HepG2 (cell line): Measurements from ENCODE around the gene PTCH1. TPM values are rescaled to one million over a fixed set of nuclear protein-coding genes. Genes with fewer than 3 reads are reported as not detected.

Experiments used
- ATAC-seq: fragments of 200-7000 bp; cut with Tn5 transposase; 3 replicates; pipeline ENCODE4 v1.9.1; 2020; ENCODE audit warnings: mild to moderate bottlenecking, moderate library complexity
- BruUV-seq: library from RNA; stranded (reverse); fragments of 400-500 nt; replicated peaks from 2 replicates; lab custom pipeline; 2021; lab: Mats Ljungman, UMichigan
- CTCF ChIA-PET: fragments of 300-600 bp; formaldehyde crosslinking; extraction: SDS; loops from one replicate; lab custom pipeline; 2021; ENCODE audit warnings: low total read pairs, inconsistent platforms, low intra/inter-chr PET ratio; lab: Yijun Ruan, JAX
- POLR2A ChIA-PET: fragments of 350-600 bp; sonication (Branson Sonifier 250); formaldehyde crosslinking; loops from one replicate; lab custom pipeline; 2020; ENCODE audit warnings: antibody characterized with exemption, inconsistent platforms; lab: Yijun Ruan, JAX
- DNase-seq: peaks from one replicate; pipeline ENCODE4 v3.0.0-alpha.2; 2015; ENCODE audit warnings: low spot score
- FAIRE-seq: peaks from 3 replicates; lab custom pipeline; 2011; peaks lifted over from hg19 to GRCh38; lab: Jason Lieb, UNC
- H2AFZ ChIP-seq: one replicate; pipeline ENCODE4 v1.6.1; 2011; ENCODE audit warnings: low read length, inconsistent platforms
- H3K27ac ChIP-seq: fragments of 300-600 bp; 3 replicates; pipeline ENCODE4 v1.8.0; 2011; ENCODE audit warnings: mixed run types, mild to moderate bottlenecking, mixed read lengths, low read length, inconsistent platforms; ENCODE audit not compliant: insufficient read depth; ENCODE audit errors: extremely low read length
- H3K27me3 ChIP-seq, 2 experiments: fragments of 200-600 bp in 1 of 2; 2 replicates in 1 of 2; 3 replicates in 1 of 2; pipeline versions ENCODE4 v1.6.0 to v1.8.0; 2011; ENCODE audit warnings: low read length in 2 of 2, mild to moderate bottlenecking in 2 of 2, moderate library complexity in 2 of 2, inconsistent platforms in 1 of 2; ENCODE audit not compliant: insufficient read depth in 2 of 2, control insufficient read depth in 1 of 2
- H3K36me3 ChIP-seq, 2 experiments: fragments of 200-600 bp in 1 of 2; replicated peaks in 1 of 2; 2 replicates in 1 of 2; 3 replicates in 1 of 2; pipeline versions ENCODE4 v1.5.1 to v1.8.0; 2011; ENCODE audit warnings: low read length in 2 of 2, inconsistent platforms in 1 of 2; ENCODE audit not compliant: insufficient read depth in 2 of 2, control insufficient read depth in 1 of 2
- H3K4me1 ChIP-seq: 2 replicates; pipeline ENCODE4 v1.5.1; 2012; ENCODE audit warnings: low read length, inconsistent platforms; ENCODE audit not compliant: insufficient read depth
- H3K4me2 ChIP-seq: 2 replicates; pipeline ENCODE4 v1.6.0; 2011; ENCODE audit warnings: low read depth, low read length, inconsistent platforms
- H3K4me3 ChIP-seq, 3 experiments: fragments of 200-600 bp in 1 of 3; sonication (generic), shearing (Covaris generic) in 1 of 3; replicated peaks in 1 of 3; 2 replicates each; pipeline ENCODE4 v1.5.1; 2011 to 2016; ENCODE audit warnings: low read length in 3 of 3, inconsistent platforms in 2 of 3, low read depth in 2 of 3, mild to moderate bottlenecking in 2 of 3, control low read depth in 1 of 3, mixed read lengths in 1 of 3; ENCODE audit not compliant: insufficient read depth in 1 of 3
- H3K79me2 ChIP-seq: one replicate; pipeline ENCODE4 v1.6.1; 2011; ENCODE audit warnings: low read length, inconsistent platforms; ENCODE audit not compliant: insufficient read depth
- H3K9ac ChIP-seq: 2 replicates; pipeline ENCODE4 v1.6.0; 2011; ENCODE audit warnings: mild to moderate bottlenecking, low read depth, low read length, inconsistent platforms; ENCODE audit not compliant: insufficient read depth
- H3K9me3 ChIP-seq: 2 replicates; pipeline ENCODE4 v1.5.1; 2012; ENCODE audit warnings: mild to moderate bottlenecking, low read length
- H4K20me1 ChIP-seq: 2 replicates; pipeline ENCODE4 v1.6.0; 2011; ENCODE audit warnings: inconsistent platforms, mild to moderate bottlenecking, low read length, moderate library complexity; ENCODE audit not compliant: insufficient read depth
- ARID5B ChIP-seq: IDR thresholded peaks from 2 replicates; pipeline ENCODE4 v1.4.0; 2020; ENCODE audit warnings: mild to moderate bottlenecking, missing genetic modification reagents
- DMAP1 ChIP-seq: IDR thresholded peaks from 2 replicates; pipeline ENCODE4 v1.6.1; 2016
- ELF1 ChIP-seq: sonication (generic); formaldehyde crosslinking; IDR thresholded peaks from 2 replicates; pipeline ENCODE4 v1.4.0; 2020; ENCODE audit warnings: missing genetic modification reagents
- GPN1 ChIP-seq: sonication (generic); formaldehyde crosslinking; IDR thresholded peaks from 2 replicates; pipeline ENCODE4 v1.5.1; 2020; ENCODE audit warnings: missing genetic modification reagents, borderline replicate concordance
- KMT2B ChIP-seq: IDR thresholded peaks from 2 replicates; pipeline ENCODE4 v1.6.1; 2016; ENCODE audit warnings: missing genetic modification reagents, missing compliant biosample characterization
- ZGPAT ChIP-seq: IDR thresholded peaks from 2 replicates; pipeline ENCODE4 v1.6.1; 2016; ENCODE audit warnings: mild to moderate bottlenecking
- ZNF761 ChIP-seq: sonication (generic); formaldehyde crosslinking; conservative IDR thresholded peaks from 2 replicates; pipeline ENCODE4 v1.4.0; 2020; ENCODE audit warnings: mild to moderate bottlenecking, missing genetic modification reagents
- ZNF83 ChIP-seq: sonication (generic); formaldehyde crosslinking; IDR thresholded peaks from 2 replicates; pipeline ENCODE4 v1.4.0; 2020; ENCODE audit warnings: missing genetic modification reagents, mild to moderate bottlenecking, borderline replicate concordance
- WGBS: methylation state at CpG from one replicate; pipeline ENCODE4 v1.1.6; 2017; ENCODE audit warnings: low lambda C conversion rate; 5-methylcytosine and 5-hydroxymethylcytosine counted together
- in situ Hi-C: cut with HindIII; loops from 2 replicates; pipeline ENCODE4 v1.10.0; 2017; ENCODE audit warnings: low pct_unique_long_range_greater_than_20kb; ENCODE audit not compliant: extremely low pct_ligation_motif_present
- intact Hi-C: fragments of 100-400 bp; cut with micrococcal nuclease; formaldehyde crosslinking; loops from one replicate; pipeline ENCODE4 v1.10.0; 2022; ENCODE audit not compliant: unreplicated experiment
- polyA plus RNA-seq, 8 experiments: library from polyadenylated mRNA; depleted of rRNA in 3 of 8; stranded (reverse) in 7 of 8; unstranded in 1 of 8; fragments of >200 nt; fragmentation: Illumina TruSeq in 4 of 8; extraction: Trizol in 4 of 8; gene quantifications; 2 replicates each; pipeline versions ENCODE4 v1.2.1 to v1.2.3, GENCODE V29; 2011 to 2016; ENCODE audit warnings: low read depth in 4 of 8, missing spikeins in 1 of 8, mixed read lengths in 1 of 8; ENCODE audit not compliant: insufficient read depth in 1 of 8
- total RNA-seq, 5 experiments: library from RNA; depleted of rRNA; stranded (reverse); fragments of >200 nt; fragmentation: Illumina TruSeq; extraction: Trizol; gene quantifications; 2 replicates each; pipeline ENCODE4 v1.2.3, GENCODE V29; 2016; ENCODE audit warnings: low read depth in 1 of 5

The PTCH1 gene
- total and polyA plus RNA-seq, 2 of the 13 experiments (the other 11 are each of a cell fraction or from before 2014, with no cell fraction given), result 2.8 to 3.9 TPM

- TF ChIP-seq ARID5B (CRISPR knock-in tag) (no peak), ZNF761 (CRISPR knock-in tag) (no peak), DMAP1 (CRISPR knock-in tag) (no peak), GPN1 (CRISPR knock-in tag) (no peak)
Measured at GRCh38 chr9:95457769-95458168, 59.0 kb downstream of the PTCH1 start (continued).

GRCh38 chr9:95455714-95456113 lies 61.1 kb downstream of the PTCH1 start:
- no peak for ATAC-seq

More at GRCh38 chr9:95455714-95456113, 61.1 kb downstream of the PTCH1 start:
- Histone ChIP-seq H3K9me3 (no peaks in the 10 kb centered on the region), H3K27me3 (no peaks in the 10 kb centered on the region), H3K79me2 (no peaks in the 10 kb centered on the region), H3K36me3 (peaks cover 8 to 48% of the 10 kb centered on the region in 2 experiments; a peak in 3 of 5 replicates), H4K20me1 (no peaks in the 10 kb centered on the region), H3K9ac (no peak overlapping the region), H3K4me2 (no peak overlapping the region), H3K27ac (no peak overlapping the region), H2AFZ (no peak overlapping the region), H3K4me3 (no peak overlapping the region), H3K4me1 (no peaks in the 10 kb centered on the region)
- in situ Hi-C loops, result no loop called here
- 93% methylated on average over 9 of the region's 9 CpGs for WGBS
- BruUV-seq, result no TSS peak
- POLR2A ChIA-PET, result no interaction called here
- CTCF ChIA-PET, result no interaction called here
- TF ChIP-seq ZGPAT (CRISPR knock-in tag) (no peak), KMT2B (CRISPR knock-in tag) (no peak), ZNF83 (no peak), ELF1 (CRISPR knock-in tag) (no peak)
- DNase-seq, result no peak
- intact Hi-C loops, result no loop called here
- FAIRE-seq, result no peak
